Measurements from ENCODE around the gene IL27RA. TPM values are rescaled to one million over a fixed set of nuclear protein-coding genes. Genes with fewer than 3 reads are reported as not detected.

Gene IL27RA
- total and polyA plus RNA-seq, 2 of the 4 experiments (the other 2 are of a cell fraction) = 2.9 to 5.1 TPM

- no peak overlapping the region for H3K18ac ChIP-seq (ENCODE audit: low read depth, low read length)
- no peak overlapping the region for H2BK5ac ChIP-seq (ENCODE audit: low read depth, low read length, poor library complexity, severe bottlenecking)
- H3K27me3 ChIP-seq (ENCODE audit: control insufficient read depth, insufficient read depth, low read length) = no peaks in the 10 kb centered on the region
- intact Hi-C loops (cut with micrococcal nuclease) (no loop called here), in situ Hi-C loops (cut with MboI; ENCODE audit: low sequenced_read_pairs) (no loop called here), dilution Hi-C loops (cut with HindIII; ENCODE audit: low sequenced_read_pairs, unreplicated experiment) (no loop called here)
- H3K36me3 ChIP-seq (ENCODE audit: control insufficient read depth, insufficient read depth, low read length) = peaks cover 19% of the 10 kb centered on the region
- CTCF ChIA-PET = no interaction called here
- H3K4me3 ChIP-seq (ENCODE audit: insufficient read depth, low read depth, low read length) = no peak overlapping the region
- no peak overlapping the region for H3K14ac ChIP-seq (replicated peaks; ENCODE audit: low read depth, low read length)
- WGBS, 2 experiments (ENCODE audit: extremely low coverage in 2 of 2, insufficient read length in 1 of 2) = 100% methylated on average over 3 of the region's 7 CpGs; no CpG with 5 or more reads in 1 of the 2 experiments
- POLR2A ChIA-PET (ENCODE audit: unreplicated experiment) = no interaction called here
- H3K4me2 ChIP-seq (ENCODE audit: low read depth, low read length) = no peak overlapping the region
- DNase-seq = no peak
- no peak overlapping the region for H3K9ac ChIP-seq (ENCODE audit: low read depth, low read length)
- no peak overlapping the region for H2BK20ac ChIP-seq (ENCODE audit: low read depth, low read length)
- H3K23ac ChIP-seq (ENCODE audit: low read depth, low read length) = no peak overlapping the region
- no peak overlapping the region for H2AK5ac ChIP-seq (ENCODE audit: low read depth, low read length)
- H3K9me3 ChIP-seq (ENCODE audit: control insufficient read depth, insufficient read depth, low read length) = no peaks in the 10 kb centered on the region
- no peak overlapping the region for H3K4ac ChIP-seq (ENCODE audit: low read depth, low read length)
- no peak overlapping the region for H3K56ac ChIP-seq (ENCODE audit: extremely low read depth, insufficient read depth, low read length)
- peaks cover 2% of the 10 kb centered on the region; the same call in 1 of the 2 replicates for H3K4me1 ChIP-seq (ENCODE audit: control insufficient read depth, insufficient read depth, low read length)
- H4K5ac ChIP-seq (ENCODE audit: low read depth, low read length) = no peak overlapping the region
- H3K27ac ChIP-seq (ENCODE audit: insufficient read depth, low read length) = no peak overlapping the region
- no peak overlapping the region for H2BK120ac ChIP-seq (ENCODE audit: low read depth, low read length)
- peaks cover 5% of the 10 kb centered on the region; the same call in 1 of the 2 replicates for H4K20me1 ChIP-seq (ENCODE audit: insufficient read depth, low read length)
- no TSS peak for BruUV-seq (replicated peaks)
- no peak overlapping the region for H4K91ac ChIP-seq (ENCODE audit: insufficient read depth, low read depth, low read length)
- H3K9me1 ChIP-seq (ENCODE audit: insufficient read depth, low read length) = peaks cover 15% of the 10 kb centered on the region
- H4K8ac ChIP-seq (ENCODE audit: low read depth in 2 of 2, low read length in 2 of 2) = no peak overlapping the region
- no peak for ATAC-seq (ENCODE audit: low read depth)
- no peak overlapping the region for H2BK15ac ChIP-seq (ENCODE audit: low read depth, low read length)
- H2AK9ac ChIP-seq (replicated peaks; ENCODE audit: low read depth, low read length, poor library complexity) = no peak overlapping the region
- H3K79me1 ChIP-seq (ENCODE audit: low read depth in 1 of 2, low read length in 2 of 2) = peaks cover 5 to 20% of the 10 kb centered on the region in 2 experiments
- H2AFZ ChIP-seq (replicated peaks; ENCODE audit: low read length, poor library complexity) = no peak overlapping the region
- TF ChIP-seq, protein P1, sequence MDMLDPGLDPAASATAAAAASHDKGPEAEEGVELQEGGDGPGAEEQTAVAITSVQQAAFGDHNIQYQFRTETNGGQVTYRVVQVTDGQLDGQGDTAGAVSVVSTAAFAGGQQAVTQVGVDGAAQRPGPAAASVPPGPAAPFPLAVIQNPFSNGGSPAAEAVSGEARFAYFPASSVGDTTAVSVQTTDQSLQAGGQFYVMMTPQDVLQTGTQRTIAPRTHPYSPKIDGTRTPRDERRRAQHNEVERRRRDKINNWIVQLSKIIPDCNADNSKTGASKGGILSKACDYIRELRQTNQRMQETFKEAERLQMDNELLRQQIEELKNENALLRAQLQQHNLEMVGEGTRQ (IDR thresholded peaks at IDR 0.05; ENCODE audit: low read depth, low read length) = no peak
- TF ChIP-seq RFX5 (IDR thresholded peaks at IDR 0.05; ENCODE audit: low read depth, low read length) = no peak
- no peak for TF ChIP-seq MXI1 (IDR thresholded peaks at IDR 0.05; ENCODE audit: borderline replicate concordance, low read depth, low read length)
- no peak for TF ChIP-seq SMC3 (IDR thresholded peaks at IDR 0.05; ENCODE audit: low read depth, low read length)
- no peak for TF ChIP-seq POLR2A (IDR thresholded peaks at IDR 0.05; ENCODE audit: low read depth, low read length)
- no peak for TF ChIP-seq MAFK (IDR thresholded peaks at IDR 0.05; ENCODE audit: low read depth, low read length)
- no peak for TF ChIP-seq ELK1 (IDR thresholded peaks at IDR 0.05; ENCODE audit: borderline replicate concordance, low read depth, low read length)
- TF ChIP-seq MAZ (IDR thresholded peaks at IDR 0.05; ENCODE audit: borderline replicate concordance, low read depth, low read length) = no peak
- no peak for TF ChIP-seq FOS (IDR thresholded peaks at IDR 0.05; ENCODE audit: low read depth, low read length)
- TF ChIP-seq CEBPB (IDR thresholded peaks at IDR 0.05; ENCODE audit: low read depth, low read length) = no peak
- TF ChIP-seq BHLHE40 (IDR thresholded peaks at IDR 0.05; ENCODE audit: low read depth, low read length) = no peak
- TF ChIP-seq RAD21 (IDR thresholded peaks at IDR 0.05; ENCODE audit: low read length) = no peak
- no peak for TF ChIP-seq NFE2L2 (IDR thresholded peaks at IDR 0.05; ENCODE audit: low read depth, low read length)
- TF ChIP-seq, protein P2, sequence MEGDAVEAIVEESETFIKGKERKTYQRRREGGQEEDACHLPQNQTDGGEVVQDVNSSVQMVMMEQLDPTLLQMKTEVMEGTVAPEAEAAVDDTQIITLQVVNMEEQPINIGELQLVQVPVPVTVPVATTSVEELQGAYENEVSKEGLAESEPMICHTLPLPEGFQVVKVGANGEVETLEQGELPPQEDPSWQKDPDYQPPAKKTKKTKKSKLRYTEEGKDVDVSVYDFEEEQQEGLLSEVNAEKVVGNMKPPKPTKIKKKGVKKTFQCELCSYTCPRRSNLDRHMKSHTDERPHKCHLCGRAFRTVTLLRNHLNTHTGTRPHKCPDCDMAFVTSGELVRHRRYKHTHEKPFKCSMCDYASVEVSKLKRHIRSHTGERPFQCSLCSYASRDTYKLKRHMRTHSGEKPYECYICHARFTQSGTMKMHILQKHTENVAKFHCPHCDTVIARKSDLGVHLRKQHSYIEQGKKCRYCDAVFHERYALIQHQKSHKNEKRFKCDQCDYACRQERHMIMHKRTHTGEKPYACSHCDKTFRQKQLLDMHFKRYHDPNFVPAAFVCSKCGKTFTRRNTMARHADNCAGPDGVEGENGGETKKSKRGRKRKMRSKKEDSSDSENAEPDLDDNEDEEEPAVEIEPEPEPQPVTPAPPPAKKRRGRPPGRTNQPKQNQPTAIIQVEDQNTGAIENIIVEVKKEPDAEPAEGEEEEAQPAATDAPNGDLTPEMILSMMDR (conservative IDR thresholded peaks at IDR 0.05; ENCODE audit: low read depth, low read length) = no peak
Observed at GRCh38 chr19:13992025-13992424, 39.5 kb upstream of the IL27RA start.

Data from IMR-90 (cell line).